ENCODE results near the gene SNX33.

SNX33 gene, protein sequence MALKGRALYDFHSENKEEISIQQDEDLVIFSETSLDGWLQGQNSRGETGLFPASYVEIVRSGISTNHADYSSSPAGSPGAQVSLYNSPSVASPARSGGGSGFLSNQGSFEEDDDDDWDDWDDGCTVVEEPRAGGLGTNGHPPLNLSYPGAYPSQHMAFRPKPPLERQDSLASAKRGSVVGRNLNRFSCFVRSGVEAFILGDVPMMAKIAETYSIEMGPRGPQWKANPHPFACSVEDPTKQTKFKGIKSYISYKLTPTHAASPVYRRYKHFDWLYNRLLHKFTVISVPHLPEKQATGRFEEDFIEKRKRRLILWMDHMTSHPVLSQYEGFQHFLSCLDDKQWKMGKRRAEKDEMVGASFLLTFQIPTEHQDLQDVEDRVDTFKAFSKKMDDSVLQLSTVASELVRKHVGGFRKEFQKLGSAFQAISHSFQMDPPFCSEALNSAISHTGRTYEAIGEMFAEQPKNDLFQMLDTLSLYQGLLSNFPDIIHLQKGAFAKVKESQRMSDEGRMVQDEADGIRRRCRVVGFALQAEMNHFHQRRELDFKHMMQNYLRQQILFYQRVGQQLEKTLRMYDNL

DNA sequence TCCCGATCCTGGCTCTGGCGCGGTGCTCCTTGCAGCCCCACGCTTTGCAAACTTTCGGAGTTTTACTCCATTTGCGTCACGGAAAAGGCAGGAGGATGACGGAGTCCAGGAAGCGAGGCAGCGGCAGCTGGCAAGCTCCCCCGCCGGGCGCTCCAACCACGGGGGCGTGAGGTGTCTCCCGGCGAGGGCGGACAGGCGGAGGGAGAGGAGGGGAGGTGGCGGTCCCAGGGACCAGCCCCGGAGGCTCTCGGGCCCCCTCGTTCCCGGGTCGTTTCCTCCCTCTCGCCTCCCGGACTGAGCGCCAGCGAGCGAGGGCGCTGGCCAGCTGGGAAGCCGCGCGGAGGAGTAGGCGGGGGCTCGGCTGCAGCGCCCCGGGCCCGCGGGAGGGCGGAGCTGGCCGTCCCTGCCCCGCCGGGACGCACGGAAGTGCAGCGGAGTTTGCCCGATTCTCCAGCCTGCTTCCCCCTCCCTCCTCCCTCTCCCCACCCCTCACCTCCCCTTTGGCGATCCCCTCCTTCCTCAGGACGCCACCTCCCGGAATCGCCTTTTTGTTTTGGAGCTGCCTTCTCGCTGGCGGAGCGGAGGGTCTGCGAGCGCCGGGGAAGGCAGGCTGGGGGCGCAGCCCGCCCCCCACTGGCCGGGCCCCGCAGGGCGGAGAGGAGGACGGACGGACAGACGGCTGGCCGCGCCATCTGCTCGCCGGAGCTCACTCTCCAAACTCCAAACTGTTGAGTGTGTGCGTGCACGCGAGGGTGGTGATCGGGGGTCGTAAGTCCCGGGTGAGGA lies at the start of gene SNX33:
Gene SNX33 (plus strand): TSS at position 543 of the 786 bp plus-strand sequence. CDS start 1,191 bp downstream, outside the sequence.
- peak; percentile 89 for DNase-seq (ENCODE audit: low read depth)
- TF ChIP-seq, protein P1, sequence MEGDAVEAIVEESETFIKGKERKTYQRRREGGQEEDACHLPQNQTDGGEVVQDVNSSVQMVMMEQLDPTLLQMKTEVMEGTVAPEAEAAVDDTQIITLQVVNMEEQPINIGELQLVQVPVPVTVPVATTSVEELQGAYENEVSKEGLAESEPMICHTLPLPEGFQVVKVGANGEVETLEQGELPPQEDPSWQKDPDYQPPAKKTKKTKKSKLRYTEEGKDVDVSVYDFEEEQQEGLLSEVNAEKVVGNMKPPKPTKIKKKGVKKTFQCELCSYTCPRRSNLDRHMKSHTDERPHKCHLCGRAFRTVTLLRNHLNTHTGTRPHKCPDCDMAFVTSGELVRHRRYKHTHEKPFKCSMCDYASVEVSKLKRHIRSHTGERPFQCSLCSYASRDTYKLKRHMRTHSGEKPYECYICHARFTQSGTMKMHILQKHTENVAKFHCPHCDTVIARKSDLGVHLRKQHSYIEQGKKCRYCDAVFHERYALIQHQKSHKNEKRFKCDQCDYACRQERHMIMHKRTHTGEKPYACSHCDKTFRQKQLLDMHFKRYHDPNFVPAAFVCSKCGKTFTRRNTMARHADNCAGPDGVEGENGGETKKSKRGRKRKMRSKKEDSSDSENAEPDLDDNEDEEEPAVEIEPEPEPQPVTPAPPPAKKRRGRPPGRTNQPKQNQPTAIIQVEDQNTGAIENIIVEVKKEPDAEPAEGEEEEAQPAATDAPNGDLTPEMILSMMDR (conservative IDR thresholded peaks at IDR 0.05; ENCODE audit: low read depth, low read length), result peak; percentile 52
- peak within 1 kb of the TSS; percentile 89 for H3K4me3 ChIP-seq (ENCODE audit: low read depth, low read length)

DNA sequence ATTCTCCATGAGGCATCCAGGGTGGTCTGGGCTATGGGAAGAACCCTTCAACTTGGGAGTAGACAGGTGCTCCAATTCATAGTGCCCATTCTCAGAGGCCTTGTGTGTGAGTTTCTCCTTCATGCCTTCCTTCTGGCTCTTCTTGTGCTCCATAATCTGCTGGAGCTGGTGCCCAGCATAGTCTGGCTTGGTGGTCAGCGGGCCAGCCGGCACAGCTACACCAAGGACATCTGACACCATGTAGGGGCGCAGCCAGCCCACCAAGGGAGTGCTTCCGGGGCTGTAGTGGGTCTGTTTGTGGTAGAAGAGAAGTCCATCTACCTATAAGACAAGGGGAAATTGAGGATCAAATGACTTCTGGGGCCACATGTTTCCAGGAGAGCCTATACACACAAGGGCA lies 49.4 kb upstream of the SNX33 start:
- H3K4me3 ChIP-seq (ENCODE audit: low read depth, low read length), result no peak overlapping the region
- DNase-seq (ENCODE audit: low read depth), result no peak
- TF ChIP-seq, protein P1 (conservative IDR thresholded peaks at IDR 0.05; ENCODE audit: low read depth, low read length), result no peak

DNA sequence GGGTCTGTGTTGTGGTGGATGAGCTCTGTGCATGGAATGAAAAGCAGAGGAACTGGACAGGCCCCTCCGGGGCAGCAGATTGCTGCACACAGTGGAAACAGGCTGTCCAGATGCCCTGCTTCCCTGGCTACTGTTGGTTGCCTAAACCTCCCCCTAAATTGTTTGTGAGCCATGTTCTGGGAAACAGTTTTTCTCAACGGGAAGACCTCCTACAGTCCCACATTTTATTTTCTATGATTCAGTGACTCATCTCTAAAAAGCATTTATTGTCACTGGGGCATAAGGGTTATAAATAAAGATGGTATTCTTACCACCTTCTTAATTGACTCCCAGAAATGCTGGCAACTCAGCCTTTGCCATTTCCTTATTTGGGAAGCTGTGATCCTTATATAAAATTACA lies 48.3 kb upstream of the SNX33 start:
- no peak for DNase-seq (ENCODE audit: low read depth)
- no peak overlapping the region for H3K4me3 ChIP-seq (ENCODE audit: low read depth, low read length)
- TF ChIP-seq, protein P1 (conservative IDR thresholded peaks at IDR 0.05; ENCODE audit: low read depth, low read length), result no peak

DNA sequence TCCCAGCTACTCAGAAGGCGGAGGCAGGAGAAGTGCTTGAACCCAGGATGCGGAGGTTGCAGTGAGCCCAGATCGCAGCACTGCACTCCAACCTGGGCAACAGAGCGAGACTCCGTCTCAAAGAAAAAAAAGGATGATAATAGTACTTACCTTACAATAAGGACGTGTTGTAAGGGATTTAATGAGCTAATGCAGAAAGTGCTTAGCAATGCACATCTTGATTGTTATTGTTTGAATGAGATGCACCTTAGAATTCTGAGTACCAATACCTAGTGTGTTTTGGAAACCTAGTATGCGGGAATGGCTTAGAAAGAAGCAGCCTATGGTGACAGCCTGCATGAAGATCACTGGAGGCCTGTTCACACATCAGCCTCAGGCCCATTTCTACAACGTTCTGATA lies 41.7 kb upstream of the SNX33 start:
- no peak overlapping the region for H3K4me3 ChIP-seq (ENCODE audit: low read depth, low read length)
- TF ChIP-seq, protein P1 (conservative IDR thresholded peaks at IDR 0.05; ENCODE audit: low read depth, low read length), result no peak
- no peak for DNase-seq (ENCODE audit: low read depth)

DNA sequence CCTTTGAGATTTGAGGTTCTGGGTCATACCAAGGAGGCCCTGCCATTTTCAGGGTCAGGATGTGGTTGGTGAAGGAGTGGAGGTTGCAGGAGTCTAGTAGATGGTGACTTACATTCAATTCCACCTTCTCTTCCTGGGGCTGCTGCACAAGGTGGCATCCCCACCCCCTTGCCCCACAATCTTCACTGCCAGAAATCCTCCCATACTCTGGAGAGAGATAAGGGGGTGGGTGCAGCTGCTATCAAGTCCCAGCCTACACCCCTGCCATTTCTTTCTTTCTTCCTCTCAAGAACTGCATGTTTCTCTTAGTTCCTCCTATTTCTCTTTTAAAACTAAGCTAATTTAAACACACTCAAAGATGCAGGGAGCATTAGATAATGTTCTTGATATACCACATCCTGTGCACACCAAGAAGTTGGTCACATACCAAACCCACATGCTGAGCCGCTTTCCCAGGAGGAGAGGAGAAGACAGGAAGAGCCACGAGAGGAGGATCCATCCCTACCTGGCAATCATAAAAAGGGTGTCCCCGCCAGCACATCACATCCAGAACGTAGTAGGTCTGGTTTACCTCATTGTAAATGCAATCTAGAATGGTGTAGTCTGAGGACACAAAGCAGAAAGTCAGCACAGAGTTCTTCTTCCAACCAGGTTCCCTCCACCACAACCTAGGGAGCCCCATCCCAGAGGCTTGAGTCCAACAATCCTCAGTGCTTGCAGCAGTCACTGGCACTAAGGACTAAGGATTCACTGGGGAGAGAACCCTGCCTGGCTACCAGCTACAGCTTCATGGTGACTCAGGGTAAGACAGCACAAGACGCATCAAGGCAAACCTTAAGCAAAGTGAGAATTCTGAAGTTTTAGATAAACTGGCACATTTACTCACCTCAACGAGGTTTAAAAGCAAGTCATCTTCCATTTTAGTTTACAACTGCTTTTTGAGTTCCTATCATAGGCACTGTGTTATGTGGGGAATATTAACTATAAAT lies 40.7 kb upstream of the SNX33 start:
- peak; percentile 66 for DNase-seq (ENCODE audit: low read depth)
- no peak overlapping the region for H3K4me3 ChIP-seq (ENCODE audit: low read depth, low read length)
- TF ChIP-seq, protein P1 (conservative IDR thresholded peaks at IDR 0.05; ENCODE audit: low read depth, low read length), result no peak

DNA sequence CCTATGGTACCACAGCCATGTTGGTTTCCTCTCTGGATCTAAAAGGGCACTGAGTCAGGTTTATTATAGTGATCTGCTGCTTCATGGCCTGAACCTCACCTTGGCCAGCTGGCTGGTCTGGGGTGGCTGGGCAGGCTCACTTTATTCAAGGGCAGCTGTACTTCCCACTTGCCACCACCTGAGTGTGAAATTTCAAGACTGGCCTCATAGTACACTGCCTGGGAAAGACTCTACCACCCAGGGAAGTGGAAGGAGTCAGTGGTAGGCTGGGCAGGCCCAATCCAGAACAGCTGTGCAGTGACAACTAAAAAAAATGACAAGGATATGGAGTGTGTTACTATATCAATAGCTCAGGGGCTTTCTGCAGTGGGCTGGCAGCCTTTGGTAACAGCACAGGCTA lies 30.9 kb upstream of the SNX33 start:
- no peak overlapping the region for H3K4me3 ChIP-seq (ENCODE audit: low read depth, low read length)
- TF ChIP-seq, protein P1 (conservative IDR thresholded peaks at IDR 0.05; ENCODE audit: low read depth, low read length), result no peak
- DNase-seq (ENCODE audit: low read depth), result no peak

Data from choroid plexus epithelial cell (primary cell).